Stimulated activated CD8-positive, alpha-beta memory T cell treated with anti-CD3 and anti-CD28 coated beads, Interleukin-7, amount 100 ng/mL, for 24 hours (primary cell): ENCODE results near the gene BAZ1B.
"Not testable (repeated sequence)": the region's sequence is repeated elsewhere in the genome, so short reads cannot be mapped to it uniquely, and the experiment has no call there.

Experiments
- DNase-seq: peaks from one replicate; pipeline ENCODE4 v3.0.0-alpha.2; 2020; ENCODE audit warnings: low read depth

BAZ1B gene

GRCh38 chr7:73443548-73444255 lies 78.4 kb downstream of the BAZ1B start:
- no peak for DNase-seq

- DNase-seq, result no peak
Observed at GRCh38 chr7:73442903-73443500, 79.1 kb downstream of the BAZ1B start.

- DNase-seq, result no peak
Observed at GRCh38 chr7:73442222-73442902, 79.7 kb downstream of the BAZ1B start.

GRCh38 chr7:73439410-73439704 lies 82.7 kb downstream of the BAZ1B start:
- DNase-seq, result no peak

GRCh38 chr7:73438547-73439409 lies 83.3 kb downstream of the BAZ1B start:
- DNase-seq, result no peak

- DNase-seq, result no peak
Observed at GRCh38 chr7:73437621-73438416, 84.3 kb downstream of the BAZ1B start.

GRCh38 chr7:73437091-73437490 lies 85.0 kb downstream of the BAZ1B start:
- DNase-seq, result no peak

- no peak for DNase-seq
Observed at GRCh38 chr7:73436031-73436929, 85.8 kb downstream of the BAZ1B start.

GRCh38 chr7:73435471-73436009 lies 86.6 kb downstream of the BAZ1B start:
- DNase-seq, result no peak

- DNase-seq, result no peak
Observed at GRCh38 chr7:73434701-73435069, 87.4 kb downstream of the BAZ1B start.

- no peak for DNase-seq
Observed at GRCh38 chr7:73433924-73434700, 88.0 kb downstream of the BAZ1B start.

GRCh38 chr7:73432676-73433075 lies 89.4 kb downstream of the BAZ1B start:
- DNase-seq, result no peak

GRCh38 chr7:73431041-73431835 lies 90.9 kb downstream of the BAZ1B start:
- DNase-seq, result no peak

GRCh38 chr7:73430540-73430939 lies 91.6 kb downstream of the BAZ1B start:
- not testable (repeated sequence) for DNase-seq

GRCh38 chr7:73429622-73430505 lies 92.2 kb downstream of the BAZ1B start:
- no peak for DNase-seq

- DNase-seq, result no peak
Observed at GRCh38 chr7:73429215-73429614, 92.9 kb downstream of the BAZ1B start.

- no peak for DNase-seq
Observed at GRCh38 chr7:73427902-73428787, 93.9 kb downstream of the BAZ1B start.
